ENCODE results near the gene TPSB2. TPM values are rescaled to one million over a fixed set of nuclear protein-coding genes. Genes with fewer than 3 reads are reported as not detected.
"Not testable (repeated sequence)": the region's sequence is repeated elsewhere in the genome, so short reads cannot be mapped to it uniquely, and the experiment has no call there.

Gene TPSB2
- not detected in 2 replicates for polyA plus RNA-seq (2011; rRNA removed)
- polyA minus RNA-seq (2011; rRNA and poly(A)+ RNA removed) = not detected in 2 replicates

GRCh38 chr16:1230084-1230470 lies at the start of gene TPSB2:
Gene TPSB2 (minus strand): TSS chr16:1230184. CDS start chr16:1229951, 233 bp downstream.
- H3K4me3 ChIP-seq (ENCODE audit: low read depth, low read length); H3K27me3 ChIP-seq (ENCODE audit: control insufficient read depth, insufficient read depth, low read length); CTCF ChIA-PET; DNase-seq (ENCODE audit: low read depth); H3K36me3 ChIP-seq (ENCODE audit: control insufficient read depth, insufficient read depth, low read length); POLR2A ChIA-PET: not testable (repeated sequence)

DNA sequence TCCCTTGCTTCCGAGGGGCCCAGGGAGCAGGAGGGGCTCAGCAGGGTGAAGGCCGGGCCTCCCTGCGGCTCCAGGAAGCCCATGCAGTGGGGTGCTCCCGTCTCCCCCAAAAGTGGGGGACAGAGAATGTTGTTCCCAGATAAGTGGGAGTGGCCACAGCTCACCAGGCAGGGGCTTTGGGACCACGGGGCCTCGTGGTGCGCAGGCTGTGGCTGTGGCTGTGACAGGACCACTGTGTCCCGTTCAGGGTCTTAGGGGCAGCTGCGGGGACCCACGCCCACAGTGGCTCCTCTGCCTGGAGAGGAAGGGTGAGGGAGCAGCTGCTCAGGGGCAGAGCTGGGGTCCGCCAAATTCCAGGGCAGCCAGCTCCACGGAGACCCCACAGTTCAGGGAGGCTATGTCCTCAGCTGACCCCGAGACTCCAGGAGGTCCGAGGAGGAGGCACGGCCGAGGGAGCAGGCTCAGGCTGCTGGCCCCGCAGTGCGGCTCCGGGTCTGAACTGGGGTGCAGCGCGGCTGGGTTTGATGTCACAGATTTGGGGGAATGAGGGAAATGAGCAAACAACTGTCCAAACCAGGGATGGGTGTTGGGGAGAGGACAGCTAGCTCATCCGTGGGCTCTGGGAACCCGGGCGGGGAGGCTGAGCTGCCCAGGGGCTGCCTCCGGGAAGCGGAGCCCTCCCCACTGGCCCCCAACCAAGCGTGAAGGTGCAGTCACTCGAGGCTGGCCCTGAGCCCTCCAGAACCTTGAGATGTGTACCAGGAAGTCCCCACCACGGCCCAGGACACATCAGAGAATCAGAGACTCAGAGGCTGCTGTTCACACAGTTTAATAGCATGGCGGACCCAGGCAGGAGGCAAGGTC lies 49.3 kb upstream of the TPSB2 start:
- TF ChIP-seq, protein P1, sequence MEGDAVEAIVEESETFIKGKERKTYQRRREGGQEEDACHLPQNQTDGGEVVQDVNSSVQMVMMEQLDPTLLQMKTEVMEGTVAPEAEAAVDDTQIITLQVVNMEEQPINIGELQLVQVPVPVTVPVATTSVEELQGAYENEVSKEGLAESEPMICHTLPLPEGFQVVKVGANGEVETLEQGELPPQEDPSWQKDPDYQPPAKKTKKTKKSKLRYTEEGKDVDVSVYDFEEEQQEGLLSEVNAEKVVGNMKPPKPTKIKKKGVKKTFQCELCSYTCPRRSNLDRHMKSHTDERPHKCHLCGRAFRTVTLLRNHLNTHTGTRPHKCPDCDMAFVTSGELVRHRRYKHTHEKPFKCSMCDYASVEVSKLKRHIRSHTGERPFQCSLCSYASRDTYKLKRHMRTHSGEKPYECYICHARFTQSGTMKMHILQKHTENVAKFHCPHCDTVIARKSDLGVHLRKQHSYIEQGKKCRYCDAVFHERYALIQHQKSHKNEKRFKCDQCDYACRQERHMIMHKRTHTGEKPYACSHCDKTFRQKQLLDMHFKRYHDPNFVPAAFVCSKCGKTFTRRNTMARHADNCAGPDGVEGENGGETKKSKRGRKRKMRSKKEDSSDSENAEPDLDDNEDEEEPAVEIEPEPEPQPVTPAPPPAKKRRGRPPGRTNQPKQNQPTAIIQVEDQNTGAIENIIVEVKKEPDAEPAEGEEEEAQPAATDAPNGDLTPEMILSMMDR (IDR thresholded peaks at IDR 0.05; ENCODE audit: insufficient read depth, low read depth, low read length) = no peak
- Histone ChIP-seq H3K4me3 (ENCODE audit: low read depth, low read length) (no peak overlapping the region), H3K36me3 (ENCODE audit: control insufficient read depth, insufficient read depth, low read length) (no peaks in the 10 kb centered on the region), H3K27me3 (ENCODE audit: control insufficient read depth, insufficient read depth, low read length) (peaks cover 3% of the 10 kb centered on the region)
- ChIA-PET CTCF (interaction anchor here (1.6 kb wide), 1 partner anchor 16 kb away, joined by 3 read pairs; no protein-coding TSS in a partner anchor), POLR2A (no interaction called here)
- no peak for DNase-seq (ENCODE audit: low read depth)

- TF ChIP-seq, protein P1 (IDR thresholded peaks at IDR 0.05; ENCODE audit: insufficient read depth, low read depth, low read length) = no peak
- no peak for DNase-seq (ENCODE audit: low read depth)
- no peaks in the 10 kb centered on the region for H3K36me3 ChIP-seq (ENCODE audit: control insufficient read depth, insufficient read depth, low read length)
- no peak overlapping the region for H3K4me3 ChIP-seq (ENCODE audit: low read depth, low read length)
- POLR2A ChIA-PET = no interaction called here
- CTCF ChIA-PET = interaction anchor here (1.6 kb wide), 1 partner anchor 16 kb away, joined by 3 read pairs; no protein-coding TSS in a partner anchor
- no peaks in the 10 kb centered on the region; the same call in none of the 2 replicates for H3K27me3 ChIP-seq (ENCODE audit: control insufficient read depth, insufficient read depth, low read length)
These were observed 48.5 kb upstream of the TPSB2 start for GRCh38 chr16:1278477-1278876.

DNA sequence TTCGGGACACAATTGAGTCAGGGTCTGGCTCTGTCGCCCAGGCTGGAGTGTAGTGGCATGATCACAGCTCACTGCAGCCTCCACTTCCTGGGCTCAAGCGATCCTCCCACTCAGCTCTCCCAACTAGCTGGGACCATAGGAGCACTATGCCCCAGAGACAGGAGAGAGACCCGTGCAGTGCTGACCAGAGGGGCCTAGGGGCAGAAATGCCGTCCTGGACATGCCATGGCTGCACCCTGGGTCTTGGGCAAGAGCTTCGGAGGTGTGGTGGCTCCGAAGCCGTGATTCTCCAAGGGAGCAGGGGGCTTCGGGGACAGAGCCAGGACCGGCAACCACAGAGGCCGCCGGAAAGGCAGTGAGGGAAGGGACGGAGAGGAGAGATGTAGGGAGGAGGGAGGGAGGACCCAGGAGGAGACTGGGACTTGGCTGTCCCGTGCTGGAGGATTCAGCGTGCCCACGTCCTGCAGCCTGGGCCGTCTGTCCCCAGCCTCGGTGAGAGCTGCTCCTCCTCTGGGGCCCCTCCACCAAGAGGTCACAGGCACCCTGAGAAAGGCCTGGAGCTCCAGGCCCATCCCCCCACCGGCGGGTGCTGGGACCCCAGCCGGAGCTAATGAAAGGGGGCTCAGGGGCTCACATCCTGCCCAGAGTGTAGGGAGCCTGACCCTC lies 47.8 kb upstream of the TPSB2 start:
- no peak overlapping the region for H3K4me3 ChIP-seq (ENCODE audit: low read depth, low read length)
- no peak for DNase-seq (ENCODE audit: low read depth)
- H3K27me3 ChIP-seq (ENCODE audit: control insufficient read depth, insufficient read depth, low read length) = no peaks in the 10 kb centered on the region; the same call in 1 of the 2 replicates
- H3K36me3 ChIP-seq (ENCODE audit: control insufficient read depth, insufficient read depth, low read length) = no peaks in the 10 kb centered on the region
- ChIA-PET POLR2A (no interaction called here), CTCF (interaction anchor here (0.5 to 1.6 kb wide), 2 partner anchors 15 to 141 kb away, joined by 3 read pairs; no protein-coding TSS in a partner anchor)
- TF ChIP-seq, protein P1 (IDR thresholded peaks at IDR 0.05; ENCODE audit: insufficient read depth, low read depth, low read length) = no peak

- no peak for DNase-seq (ENCODE audit: low read depth)
- TF ChIP-seq, protein P1 (IDR thresholded peaks at IDR 0.05; ENCODE audit: insufficient read depth, low read depth, low read length) = no peak
- no peaks in the 10 kb centered on the region; the same call in 1 of the 2 replicates for H3K27me3 ChIP-seq (ENCODE audit: control insufficient read depth, insufficient read depth, low read length)
- ChIA-PET CTCF (interaction anchor here (0.5 kb wide), 1 partner anchor 140 kb away, joined by 3 read pairs; no protein-coding TSS in a partner anchor), POLR2A (no interaction called here)
- no peak overlapping the region for H3K4me3 ChIP-seq (ENCODE audit: low read depth, low read length)
- H3K36me3 ChIP-seq (ENCODE audit: control insufficient read depth, insufficient read depth, low read length) = no peaks in the 10 kb centered on the region
These were observed 47.2 kb upstream of the TPSB2 start for GRCh38 chr16:1277151-1277598.
